HG03103 (cell line): ENCODE results near the gene DUS1L.
A peak's percentile ranks its signal among the peaks of the same experiment; 100 is the strongest.

Source experiments
- ATAC-seq: cut with Tn5 transposase; IDR thresholded peaks from one replicate; pipeline ENCODE4 v1.9.1; 2021; ENCODE audit warnings: low read depth; ENCODE audit not compliant: unreplicated experiment

The DUS1L gene

DNA sequence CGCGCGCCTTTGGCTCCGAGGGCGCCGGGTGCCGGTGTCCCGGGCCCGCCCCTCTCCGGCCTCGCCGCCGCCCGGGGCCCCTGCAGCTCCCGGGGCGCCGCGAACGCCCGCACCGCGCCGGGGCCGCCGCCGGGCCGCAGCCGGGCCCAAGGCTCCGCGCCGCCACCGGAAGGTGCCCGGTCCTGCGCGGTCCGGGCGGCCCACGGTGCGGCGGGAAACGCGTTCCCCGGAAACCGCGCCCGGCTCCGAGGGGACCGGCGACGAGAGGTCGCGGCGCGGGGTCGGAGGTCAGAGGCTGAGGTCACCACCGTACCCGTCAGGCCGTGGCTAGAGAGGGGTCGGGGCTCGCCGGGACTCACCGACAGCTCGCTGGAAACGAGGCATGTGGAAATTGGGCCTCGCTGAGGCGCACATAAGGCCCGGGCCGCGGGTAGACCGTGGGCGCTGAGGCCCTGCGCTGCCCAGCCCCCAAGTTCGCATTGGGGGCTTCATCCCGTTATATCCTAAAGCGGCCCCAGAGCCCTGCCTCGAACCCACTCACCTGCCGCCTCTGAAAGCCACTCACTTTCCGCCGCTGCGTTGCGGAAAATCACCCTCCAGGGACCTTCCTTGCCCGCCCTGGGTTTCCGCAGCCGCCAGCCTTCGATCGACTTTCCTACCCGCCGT is at the start of gene DUS1L:
Gene DUS1L (minus strand): TSS at position 167 of the 666 bp plus-strand sequence. CDS start 745 bp downstream, outside the sequence.
- ATAC-seq, result no peak

DNA sequence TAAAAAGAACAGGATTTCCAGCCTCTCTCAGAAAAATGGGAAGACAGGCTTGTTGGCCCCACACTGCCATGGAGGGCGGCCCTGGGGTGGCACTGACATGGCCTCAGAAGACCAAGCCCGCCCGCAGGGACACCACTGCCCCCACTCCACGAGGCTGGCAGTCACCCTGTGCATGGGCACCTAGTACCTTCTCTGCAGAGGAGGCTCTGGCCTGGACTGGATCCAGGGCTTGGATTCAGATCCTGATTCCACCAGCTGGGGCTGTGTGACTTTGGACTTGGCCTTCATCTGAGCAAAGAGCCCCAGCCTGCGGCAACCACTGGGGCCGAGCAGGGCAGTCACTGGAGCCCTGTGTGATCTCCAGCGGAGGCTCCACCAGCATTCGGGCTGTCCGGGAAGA is 49.3 kb upstream of the DUS1L start:
- ATAC-seq, result no peak

DNA sequence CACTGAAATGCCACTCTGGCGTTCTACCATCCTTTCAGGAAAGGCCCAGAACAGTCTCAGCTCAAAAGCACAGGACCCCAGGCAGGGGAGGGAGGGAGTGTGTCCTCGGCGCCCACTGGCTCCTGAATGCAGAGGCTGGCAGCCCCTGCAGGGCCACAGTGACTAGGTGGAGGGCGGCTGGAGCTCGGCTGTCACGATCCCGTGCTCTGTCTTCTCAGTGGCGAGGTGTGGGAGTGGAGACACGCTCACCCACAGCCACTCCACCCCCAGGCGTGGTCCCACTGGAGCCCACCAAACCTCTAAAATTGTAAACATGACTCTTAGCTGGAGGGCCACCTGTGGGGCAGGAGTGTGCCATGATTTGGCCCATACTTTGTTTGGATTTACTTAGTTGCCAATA is 48.8 kb upstream of the DUS1L start:
- no peak for ATAC-seq

DNA sequence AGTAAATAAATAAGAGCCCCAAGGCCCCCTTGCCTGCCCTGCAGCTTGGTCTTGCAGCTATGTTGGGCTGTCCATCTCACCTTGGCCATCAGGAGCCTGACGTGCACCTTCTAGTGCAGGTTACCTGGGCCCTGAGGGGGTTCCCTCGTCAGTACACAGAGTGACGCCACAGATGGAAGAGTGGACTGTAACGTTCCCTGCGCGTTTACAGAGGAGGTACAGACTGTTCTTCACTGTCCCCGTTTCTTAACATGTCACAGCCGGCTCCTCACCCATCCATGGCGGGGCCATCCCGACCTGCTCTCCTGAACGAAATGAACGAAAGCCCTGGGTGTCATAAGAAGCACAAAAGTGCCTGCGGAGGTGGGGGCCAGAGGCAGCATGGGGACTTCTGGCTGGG is 48.3 kb upstream of the DUS1L start:
- no peak for ATAC-seq

DNA sequence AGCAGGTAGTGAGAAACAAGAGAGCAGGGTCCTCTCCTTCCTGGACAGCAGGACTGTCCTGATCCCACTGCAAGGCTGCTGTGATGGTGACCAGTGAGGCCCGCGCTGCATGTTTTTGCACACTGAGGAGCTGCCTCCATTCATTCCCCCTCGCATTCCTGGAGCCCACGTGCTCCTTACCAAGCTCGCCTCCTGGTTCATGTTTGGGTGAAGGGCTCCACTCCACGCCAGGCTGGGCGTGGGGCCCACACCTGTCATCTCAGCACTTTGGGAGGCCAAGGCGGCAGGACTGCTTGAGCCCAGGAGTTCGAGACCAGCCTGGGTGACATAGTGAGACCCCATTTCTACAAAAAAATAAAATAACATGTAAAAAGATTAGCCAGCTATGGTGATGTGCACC is 47.8 kb upstream of the DUS1L start:
- no peak for ATAC-seq

DNA sequence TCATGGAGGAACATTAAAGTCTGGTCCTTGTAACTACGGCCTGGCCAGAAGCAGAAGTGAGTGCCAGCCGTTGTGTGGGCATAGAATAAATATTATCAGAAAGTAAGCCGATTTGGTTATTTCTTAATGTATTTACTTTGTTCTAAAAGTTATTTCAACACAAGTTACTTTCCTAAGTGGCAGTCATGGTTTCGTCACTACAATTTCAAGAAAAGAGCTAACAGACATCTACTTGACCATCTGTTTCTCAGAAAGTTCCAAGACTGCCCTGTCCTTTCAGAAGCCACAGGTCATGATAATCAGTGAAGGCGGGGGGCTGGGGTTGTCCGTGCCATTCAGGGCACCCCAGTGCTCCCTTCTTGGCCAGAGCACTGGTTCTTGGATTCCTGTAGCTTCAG is 47.3 kb upstream of the DUS1L start:
- no peak for ATAC-seq

DNA sequence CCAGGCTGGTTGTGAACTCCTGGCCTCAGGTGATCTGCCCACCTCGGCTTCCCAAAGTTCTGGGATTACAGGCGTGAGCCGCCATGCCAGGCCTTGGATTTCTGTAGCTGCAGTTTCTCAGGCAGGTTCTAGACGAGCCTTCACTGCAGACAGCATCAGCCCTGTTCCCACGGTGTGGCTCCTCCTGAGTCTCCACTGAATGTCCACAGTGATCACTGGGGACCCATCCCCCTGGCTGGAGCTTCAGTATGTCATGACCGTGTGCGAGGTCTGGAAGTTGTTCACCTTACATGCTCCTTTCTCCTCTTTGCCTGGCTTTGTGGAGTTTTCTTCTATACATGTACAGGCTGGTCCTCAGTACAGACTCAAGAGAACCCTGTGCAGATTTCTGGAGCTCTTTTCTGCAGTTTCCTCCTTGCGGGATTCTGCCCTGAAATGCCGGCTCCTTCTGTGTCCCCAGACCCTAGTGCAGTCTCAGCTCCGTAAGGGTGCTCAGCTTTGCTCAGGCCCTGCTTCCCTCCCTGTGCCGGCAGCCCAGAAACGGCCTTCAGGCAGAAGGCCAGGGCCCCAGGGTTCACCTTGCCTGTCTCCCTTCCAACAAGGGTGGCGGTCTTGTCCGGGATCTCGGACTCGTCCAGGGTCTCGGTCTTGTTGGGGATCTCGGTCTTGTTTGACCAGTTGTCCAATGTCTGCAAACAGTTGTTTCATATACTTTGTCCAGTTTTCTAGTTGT is 46.7 kb upstream of the DUS1L start:
- ATAC-seq, result no peak

DNA sequence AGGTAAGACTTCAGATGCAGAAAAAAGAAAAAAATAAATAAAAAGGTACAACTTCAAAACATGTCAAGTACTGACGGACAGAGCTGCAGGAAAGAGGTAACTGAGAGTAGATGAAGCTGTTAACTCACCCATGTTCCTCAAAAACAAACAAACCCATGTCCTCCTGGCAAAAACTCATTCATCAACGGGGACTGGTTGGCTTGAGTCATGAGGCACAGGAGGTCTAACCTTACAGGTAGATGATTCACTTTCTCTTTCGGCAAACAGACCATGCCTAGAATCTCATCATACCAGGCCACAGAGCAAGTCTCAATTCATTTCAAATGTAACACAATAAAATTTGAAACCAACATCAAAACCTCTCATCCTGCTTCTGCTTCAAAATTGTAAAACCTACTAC is 44.7 kb upstream of the DUS1L start:
- no peak for ATAC-seq

DNA sequence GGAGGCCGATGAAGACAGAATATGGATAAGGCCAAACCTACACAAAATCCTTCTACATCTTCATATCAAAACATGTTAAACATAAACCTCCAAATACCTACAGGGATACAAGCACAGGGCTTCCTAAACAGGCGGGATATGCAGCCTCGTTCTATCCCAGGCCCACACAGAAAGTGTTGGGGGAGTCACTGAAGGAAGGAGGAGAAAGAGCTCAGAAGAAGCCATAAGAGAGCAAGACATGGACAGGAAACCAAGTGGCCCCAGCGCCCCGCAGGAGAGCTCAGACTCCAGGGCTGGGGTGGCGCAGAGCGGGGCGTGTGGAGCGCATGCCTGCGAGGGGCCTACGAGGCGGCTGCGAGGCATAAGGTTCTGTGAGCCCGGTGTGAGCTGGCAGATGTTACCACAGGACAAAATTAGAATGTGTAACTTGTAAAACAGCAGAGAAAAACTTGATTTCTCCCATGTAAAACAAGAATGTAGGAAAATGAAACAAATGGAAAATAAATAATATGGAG is 43.4 kb upstream of the DUS1L start:
- no peak for ATAC-seq

DNA sequence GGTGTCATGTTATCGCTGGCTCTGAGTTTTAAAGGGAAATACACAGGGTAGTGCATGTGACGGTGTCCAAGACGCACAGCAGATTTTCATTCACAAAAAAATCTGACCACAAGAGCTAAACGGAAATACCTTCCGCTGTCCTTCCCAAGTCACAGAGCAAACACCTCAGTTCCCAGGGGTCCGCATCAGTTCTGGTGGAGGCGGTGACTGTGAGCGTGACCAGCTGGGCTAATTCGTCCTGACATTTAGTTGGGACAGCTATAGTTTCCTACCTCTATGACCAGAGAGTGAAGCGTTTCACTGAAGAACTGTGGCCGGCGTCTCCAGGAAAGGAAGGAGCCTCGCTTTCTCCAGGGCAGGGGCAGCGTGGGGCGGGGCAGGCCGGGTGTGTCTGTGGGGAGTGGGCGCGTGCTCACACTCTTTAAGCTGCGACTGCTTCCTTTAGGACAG is 42.9 kb upstream of the DUS1L start:
- no peak for ATAC-seq

DNA sequence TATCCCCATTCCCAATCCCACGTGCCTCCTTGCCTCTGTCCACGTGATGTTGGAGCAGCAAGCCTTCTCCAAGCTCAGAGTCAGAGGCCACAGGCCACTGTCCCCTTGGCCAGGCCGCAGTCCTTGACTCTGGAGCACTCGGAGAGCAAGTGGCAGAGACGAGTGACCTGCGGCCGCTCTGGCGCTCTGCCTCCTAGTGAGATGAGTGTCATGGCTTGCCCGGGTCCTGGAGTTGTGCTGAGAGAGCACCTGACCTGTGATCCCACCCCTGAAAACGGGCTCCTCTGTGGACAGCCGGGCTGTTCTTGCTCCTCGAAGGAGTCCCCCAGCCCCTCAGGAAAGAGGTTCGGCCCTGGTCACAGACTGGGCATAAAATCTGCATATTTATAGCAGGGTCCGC is 42.4 kb upstream of the DUS1L start:
- no peak for ATAC-seq

DNA sequence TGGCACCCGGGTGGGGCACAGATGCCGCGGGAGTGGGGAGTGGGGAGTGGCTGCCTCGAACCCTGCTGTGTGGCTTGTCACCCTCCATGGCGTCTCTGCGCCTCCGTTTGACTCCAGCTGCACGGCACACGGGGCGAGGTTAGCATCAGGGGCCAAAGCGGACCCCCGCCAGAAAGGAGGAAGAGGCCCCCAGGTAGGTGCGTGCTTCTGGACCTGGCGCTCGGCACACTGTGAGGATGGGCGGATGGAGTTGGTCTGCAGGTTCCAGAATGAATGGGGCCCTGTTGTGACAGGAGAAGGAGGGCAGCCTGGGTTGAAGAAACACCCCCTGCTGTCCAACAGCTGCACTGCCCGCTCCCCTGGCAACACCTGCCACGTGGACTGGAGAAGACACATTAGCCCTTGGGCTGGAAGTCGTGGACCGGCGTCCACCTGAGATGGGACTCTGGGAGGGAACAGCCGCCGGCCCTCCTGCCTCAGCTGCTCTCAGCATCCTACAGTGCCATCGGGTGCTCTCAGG is 41.8 kb upstream of the DUS1L start:
- ATAC-seq, result no peak

DNA sequence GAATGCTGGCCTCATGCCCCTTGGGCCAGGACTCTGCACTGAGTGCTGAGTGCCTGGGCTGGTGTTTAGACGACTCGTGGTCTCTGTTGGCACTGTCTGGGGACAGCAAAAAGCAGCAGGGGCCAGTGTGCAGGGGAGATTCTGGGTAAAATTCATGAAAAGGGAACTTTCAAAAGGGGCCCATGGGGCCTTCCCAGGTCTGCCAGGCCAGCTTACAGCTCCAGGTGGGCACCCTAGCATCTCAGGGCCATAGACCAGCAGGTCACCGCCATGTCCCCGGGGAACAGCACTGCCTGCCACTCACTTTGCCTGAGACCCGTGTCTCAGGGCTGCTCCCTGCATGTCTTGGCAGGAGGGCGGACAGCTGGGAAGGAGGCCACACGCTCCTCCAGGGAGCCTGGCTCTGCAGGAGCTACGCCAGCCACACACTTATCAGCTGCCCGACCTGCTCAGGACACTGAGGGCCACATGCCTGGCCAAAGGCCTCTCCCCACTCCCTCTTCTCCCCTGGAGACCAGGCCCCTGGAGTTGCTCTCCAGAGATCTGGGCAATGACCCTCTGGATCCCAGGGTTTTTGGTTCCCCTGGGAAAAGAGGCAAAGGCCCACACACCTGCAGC is 41.2 kb upstream of the DUS1L start:
- ATAC-seq, result no peak

DNA sequence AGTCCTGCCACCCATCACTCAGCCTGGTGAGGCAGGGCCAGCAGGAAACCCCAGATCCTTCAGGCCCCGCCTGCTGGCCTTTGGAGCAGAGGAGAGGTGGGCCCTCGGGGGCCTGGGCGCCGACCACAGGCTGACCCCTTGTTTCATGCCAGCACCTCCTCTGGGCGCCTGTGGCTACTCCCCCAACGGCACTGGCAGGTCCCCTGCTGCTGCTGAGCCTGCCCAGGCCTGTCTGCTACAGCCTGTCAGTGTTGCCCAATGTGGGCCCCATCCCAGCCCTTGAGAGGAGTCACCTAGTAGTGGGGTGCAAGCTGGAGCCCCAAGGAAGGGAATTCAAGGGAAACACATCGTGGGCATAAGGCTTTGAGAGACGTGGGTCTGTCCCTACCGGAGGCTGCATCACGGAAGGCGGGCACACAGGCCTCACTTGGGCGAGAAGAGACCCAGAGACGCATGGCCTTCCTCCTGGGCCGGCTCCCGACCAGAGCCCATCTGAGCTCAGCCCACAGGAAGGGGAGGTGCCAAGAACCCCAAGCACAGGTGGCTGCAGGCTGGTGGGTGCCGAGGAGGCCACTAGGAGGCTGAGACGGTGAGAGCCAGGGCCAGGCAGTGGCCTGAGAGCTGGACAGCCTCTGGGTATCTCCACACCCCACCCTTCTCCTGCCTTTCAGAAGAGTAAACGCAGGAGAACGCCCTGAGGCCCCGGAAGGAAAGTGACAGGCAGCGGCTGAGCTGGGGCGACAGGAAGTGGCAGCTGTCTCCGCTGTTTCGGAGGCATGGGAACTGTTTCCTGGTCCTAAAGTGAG is 40.5 kb upstream of the DUS1L start:
- ATAC-seq, result peak; percentile 70

DNA sequence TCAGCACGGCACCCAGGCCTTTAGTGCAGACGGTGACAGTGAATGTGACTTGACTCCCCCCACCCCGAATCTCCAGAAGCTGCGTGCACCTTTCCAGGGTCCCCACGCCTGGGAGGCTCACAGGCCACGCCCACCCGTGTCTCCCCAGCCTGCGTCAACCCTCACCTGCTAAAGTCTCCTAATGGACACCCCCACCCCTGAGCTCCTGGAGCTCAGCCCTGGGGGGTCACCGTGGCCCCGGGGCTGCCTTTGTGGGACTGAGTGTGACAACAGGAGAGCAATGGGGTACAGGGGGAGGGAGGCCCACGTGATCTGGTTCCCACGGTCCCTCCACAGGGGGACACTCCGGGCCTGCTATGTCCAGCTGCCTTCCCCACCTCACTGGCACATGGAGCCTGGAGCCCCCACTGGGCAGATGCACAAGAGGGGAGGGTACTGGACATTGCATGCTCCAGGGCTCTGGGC is 39.8 kb upstream of the DUS1L start:
- ATAC-seq, result no peak

DNA sequence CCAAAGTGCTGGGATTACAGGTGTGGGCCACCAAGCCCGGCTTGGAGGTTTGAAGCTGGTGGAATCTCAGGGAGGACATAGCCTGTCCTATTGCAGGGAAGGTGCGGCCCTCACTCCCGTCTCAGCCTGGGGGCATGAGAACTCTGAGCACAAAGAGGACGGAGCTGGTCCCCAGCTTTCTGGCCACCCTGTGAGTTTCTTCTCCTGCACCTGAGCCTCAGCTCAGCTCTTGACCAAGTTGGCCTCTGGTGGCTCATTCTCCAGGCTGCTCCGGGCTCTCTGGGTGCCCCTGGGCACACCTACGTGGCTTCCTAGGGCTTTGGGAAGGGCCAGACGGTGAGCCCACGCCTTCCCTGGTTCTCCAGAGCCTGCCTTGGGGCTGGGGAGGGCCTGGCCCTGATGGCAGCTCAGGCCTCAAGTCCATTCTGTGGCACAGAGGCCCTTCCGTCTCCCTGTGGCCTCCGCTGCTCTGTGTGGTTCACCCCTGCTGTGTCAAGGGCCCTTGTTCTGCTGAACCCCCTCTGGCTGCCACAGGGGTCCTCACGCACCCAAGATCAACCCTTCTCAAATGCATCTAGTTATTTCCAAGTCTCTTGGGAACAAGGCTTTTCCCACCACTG is 39.3 kb upstream of the DUS1L start:
- ATAC-seq, result no peak

DNA sequence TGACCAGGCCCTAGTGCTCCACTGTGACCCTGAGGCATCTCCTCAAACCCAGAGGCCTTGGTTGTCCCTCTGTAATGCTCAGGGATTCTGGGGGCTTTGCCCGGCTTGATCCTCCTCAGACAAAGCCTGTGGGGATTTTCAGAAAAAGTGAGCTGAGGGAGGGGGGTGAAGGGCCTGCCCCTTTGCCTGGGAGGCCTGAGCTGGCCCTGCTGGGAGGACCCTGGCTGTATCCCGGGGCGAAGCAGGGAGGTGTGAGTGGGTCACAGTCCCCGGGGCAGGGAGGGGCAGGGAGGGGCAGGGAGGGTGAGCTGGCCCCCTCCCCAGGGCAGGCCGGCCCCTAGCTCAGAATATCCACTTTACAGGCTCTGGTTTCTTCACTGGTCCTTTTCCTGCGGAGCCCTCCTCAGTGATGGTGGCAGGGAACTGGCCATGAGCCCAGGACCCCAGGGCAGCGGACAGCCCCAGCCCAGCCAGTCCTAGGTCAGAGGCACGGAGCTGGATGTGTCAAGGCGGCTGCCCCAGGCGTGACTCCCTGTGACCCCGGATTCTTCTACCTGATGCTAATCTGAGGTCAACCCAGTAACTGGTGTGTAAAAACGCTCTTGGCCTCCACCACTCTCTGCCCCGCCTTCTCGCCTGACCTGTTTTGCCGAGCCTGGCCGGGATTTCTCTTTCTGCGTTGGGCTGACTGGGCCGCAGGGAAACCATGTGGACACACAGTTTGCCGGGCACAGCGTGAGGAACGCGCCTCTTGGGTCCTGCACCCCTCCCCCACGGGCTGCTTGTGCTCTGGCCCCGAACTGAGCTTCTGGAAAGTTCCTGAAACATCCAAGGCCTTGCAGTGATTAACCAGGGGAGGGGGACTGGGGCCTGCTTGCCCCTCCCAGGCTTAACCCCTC is 38.2 kb upstream of the DUS1L start:
- ATAC-seq, result no peak

DNA sequence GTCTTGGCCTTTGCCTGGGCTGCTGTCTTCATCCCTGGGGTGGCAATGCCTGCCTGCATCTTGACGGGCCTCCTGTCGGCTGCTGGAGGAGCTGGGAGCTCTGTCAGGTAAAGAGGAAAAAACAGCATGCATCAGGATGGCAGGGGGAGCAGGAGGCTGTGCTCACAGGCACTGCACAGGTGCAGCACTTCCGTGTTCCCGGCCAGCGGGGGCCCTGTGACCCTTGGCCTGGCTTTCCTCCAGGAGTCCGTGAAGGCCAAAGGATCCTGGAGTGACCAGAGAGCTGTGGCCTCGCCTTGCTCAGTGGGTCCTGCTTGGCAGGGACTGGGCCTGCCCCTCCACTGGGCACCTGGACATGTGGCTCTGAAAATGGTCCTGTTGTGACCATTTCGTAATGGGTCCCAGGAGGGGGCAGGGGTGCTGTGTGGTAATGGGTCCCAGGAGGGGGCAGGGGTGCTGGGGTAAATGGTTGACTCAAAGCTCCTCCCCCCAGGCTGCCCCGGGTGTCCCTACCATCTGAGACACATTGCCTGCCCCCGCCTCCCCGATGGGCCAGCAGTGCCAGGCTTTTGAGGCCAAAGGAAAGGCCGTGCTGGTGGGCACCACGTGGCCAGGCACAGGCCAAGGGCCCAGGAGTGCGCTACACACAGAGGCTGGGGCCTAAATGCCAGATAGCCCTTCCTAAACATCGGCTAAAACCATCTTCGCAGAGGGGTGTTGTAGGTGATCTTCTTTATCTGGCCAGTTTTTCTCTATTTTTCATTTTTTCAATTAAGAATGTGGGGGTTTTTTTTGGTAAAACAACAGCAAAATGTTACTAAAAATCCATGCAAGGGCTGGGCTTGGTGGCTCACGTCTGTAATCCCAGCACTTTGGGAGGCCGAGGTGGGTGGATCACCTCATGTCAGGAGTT is 36.4 kb upstream of the DUS1L start:
- no peak for ATAC-seq
